LNCAP (cell line): ENCODE measurements around the gene TTN.
A peak's percentile ranks its signal among the peaks of the same experiment; 100 is the strongest.

Source experiments
- TF ChIP-seq, protein P1 (sequence below): fragments of 450-650 bp; IDR thresholded peaks from 2 replicates; pipeline ENCODE4 v1.5.1; 2017; ENCODE audit warnings: mild to moderate bottlenecking

The TTN gene

DNA sequence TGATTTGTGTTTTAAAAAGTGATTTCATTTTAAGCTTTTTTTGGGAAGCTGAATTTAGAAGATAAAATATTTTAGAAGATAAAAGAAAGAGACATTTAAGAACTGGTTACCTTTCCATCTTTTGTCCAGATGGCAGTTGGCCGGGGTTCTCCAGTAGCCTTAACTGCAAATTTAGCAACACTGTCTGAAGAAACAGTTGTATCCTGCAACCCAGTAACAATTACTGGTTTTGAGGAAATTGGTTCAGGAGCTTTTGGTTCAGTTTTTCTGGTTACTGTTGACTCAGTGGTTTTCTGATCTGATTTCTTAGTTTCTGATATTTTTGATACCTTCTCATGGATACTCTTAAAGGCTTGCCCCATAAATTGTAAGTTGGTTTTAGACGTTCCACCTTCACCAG lies 277.1 kb downstream of the TTN start:
- TF ChIP-seq, protein P1, sequence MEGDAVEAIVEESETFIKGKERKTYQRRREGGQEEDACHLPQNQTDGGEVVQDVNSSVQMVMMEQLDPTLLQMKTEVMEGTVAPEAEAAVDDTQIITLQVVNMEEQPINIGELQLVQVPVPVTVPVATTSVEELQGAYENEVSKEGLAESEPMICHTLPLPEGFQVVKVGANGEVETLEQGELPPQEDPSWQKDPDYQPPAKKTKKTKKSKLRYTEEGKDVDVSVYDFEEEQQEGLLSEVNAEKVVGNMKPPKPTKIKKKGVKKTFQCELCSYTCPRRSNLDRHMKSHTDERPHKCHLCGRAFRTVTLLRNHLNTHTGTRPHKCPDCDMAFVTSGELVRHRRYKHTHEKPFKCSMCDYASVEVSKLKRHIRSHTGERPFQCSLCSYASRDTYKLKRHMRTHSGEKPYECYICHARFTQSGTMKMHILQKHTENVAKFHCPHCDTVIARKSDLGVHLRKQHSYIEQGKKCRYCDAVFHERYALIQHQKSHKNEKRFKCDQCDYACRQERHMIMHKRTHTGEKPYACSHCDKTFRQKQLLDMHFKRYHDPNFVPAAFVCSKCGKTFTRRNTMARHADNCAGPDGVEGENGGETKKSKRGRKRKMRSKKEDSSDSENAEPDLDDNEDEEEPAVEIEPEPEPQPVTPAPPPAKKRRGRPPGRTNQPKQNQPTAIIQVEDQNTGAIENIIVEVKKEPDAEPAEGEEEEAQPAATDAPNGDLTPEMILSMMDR = no peak

DNA sequence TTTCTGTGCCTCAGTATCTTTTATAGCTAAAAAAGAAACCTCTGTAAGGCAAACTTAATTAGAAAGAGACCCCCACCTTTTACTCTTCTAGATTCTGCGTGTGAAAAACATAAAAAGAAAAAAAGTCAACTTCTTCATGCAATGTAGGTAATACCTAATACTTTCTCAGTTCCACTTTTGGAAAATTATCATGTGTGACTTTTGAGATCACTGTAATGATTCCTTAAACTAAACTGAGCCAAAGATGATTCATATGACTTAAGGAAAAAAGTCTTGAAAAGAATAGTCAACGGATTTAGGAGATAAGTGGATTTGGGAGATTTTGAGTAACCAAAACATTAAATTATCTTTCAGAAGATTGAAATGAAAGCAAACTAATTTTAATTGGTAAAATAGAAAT lies 278.0 kb downstream of the TTN start:
- TF ChIP-seq, protein P1 = no peak

DNA sequence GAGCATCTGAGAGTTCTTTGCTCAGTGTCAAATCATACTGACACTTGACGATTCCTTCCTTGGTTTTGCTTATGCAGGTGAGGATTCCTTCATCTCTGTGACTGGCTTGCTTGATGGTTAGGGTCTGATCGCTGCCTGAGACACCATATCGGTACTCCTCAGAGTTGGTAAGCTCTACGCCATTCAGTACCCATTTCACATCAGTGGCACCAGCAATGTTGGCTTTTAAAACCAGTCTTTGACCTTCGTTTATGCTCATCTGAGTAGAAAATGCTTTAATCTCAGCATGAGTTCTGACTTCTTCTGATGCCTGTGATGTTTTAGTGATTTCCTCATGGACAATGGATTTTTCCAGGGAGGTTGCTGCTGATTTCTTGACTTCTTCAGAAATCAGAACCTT lies 278.6 kb downstream of the TTN start:
- TF ChIP-seq, protein P1 = no peak

DNA sequence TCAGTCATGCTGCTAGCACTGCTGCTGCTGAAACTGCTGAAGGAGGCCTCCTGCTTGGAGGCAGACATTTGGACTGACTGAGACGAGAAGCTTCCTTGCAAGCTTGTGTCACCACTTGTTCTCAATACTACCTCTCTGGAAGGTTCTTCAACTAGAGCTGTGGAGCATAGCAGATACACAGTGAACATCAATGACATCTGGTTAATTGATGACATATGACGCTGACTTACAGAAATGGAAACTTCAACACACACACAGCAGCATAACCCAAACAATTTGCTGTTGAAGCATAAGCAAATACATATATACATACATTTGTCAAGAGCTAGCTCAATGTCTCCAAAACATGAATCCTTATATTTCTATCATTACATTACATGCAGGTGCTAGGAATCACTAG lies 279.6 kb downstream of the TTN start:
- TF ChIP-seq, protein P1 = no peak

DNA sequence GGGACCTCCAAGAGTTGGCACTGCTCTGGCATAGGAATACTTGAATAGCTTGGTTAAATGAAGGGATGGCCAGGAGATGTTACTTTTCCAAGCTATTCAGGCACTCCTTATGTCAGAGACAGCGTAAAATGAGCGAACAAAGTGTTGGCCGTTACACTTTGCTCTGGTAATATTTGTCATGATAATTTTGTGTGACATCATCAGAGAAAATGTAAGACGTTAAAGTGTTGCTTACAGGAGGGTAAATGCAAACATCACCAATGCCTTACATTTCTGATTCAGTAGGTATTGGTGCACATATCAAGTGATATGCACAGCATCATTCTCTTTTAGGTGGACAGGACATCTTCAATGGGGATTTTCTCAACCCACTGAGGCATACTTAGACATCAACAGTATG lies 281.0 kb downstream of the TTN start:
- TF ChIP-seq, protein P1 = no peak

DNA sequence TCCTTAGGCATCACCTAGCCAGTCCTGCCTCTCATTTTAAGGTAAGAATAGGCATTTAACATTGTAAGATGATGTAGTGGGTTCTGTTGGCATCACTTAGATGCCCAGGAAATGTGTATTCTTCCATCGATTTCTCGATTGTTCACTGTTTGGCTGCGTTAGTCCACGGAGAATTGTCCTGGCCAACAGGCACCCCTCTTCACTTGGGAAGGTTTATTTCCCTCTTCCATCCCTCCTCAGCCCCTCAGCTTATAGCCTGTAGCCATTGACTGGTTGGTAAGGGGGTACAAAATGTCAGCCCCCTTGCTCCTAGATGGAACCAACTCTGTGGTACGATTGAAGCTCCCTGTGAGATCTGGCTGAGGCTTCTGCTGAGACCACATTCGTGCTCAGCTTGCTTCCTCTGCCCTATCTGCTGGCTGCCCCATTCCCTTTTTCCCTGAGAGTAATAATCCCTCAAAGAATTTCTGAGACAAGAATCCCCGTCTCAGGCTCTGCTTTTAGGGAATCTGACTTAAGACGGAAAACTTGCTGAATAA lies 283.6 kb downstream of the TTN start:
- TF ChIP-seq, protein P1 = no peak

DNA sequence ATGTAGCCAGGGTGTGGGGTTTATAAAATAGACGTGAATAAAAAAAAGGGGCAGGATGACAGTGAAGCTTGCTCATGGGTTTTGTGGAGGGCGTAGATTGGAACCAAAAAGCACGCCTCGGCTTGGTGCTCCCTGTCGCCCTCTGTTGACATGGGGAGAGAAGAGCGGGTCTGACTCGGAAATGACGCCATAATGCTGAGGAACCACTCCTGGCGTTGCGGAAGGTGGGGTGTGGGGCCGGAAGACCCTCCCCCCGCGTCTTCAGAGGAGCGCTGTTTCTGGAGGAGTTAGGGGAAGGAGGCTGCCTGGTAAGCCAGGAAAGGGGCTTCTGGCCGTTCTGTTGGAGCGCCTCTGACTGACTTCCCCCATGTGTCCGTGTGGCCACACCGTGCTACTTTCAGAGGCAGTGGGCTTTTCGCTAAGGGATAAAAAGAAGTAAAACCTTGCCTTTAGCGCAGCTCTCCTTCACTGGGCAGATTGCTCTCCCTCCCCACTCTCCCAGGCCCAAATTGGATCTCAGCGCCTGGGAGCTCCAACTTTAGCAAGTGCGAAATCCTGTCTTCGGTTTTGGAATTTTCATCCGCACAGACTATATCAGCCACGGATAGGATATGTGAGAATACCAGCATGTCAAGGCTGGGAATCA lies 284.1 kb downstream of the TTN start:
- TF ChIP-seq, protein P1 = peak; percentile 64
